ENCODE data around the gene LMNTD2. TPM values are rescaled to one million over a fixed set of nuclear protein-coding genes. Genes with fewer than 3 reads are reported as not detected.

Gene LMNTD2
- total RNA-seq, 1 donor from 2014 or later: 1.1 TPM

- Histone ChIP-seq H3K4me1 (peaks cover 6% of the 10 kb centered on the region), H3K27me3 (no peaks in the 10 kb centered on the region), H3K79me2 (ENCODE audit: low read depth) (peaks cover 28% of the 10 kb centered on the region), H3F3A (ENCODE audit: low read depth) (peaks cover 12% of the 10 kb centered on the region), H3K4me2 (peak overlapping the region; percentile 94), H3K9me3 (ENCODE audit: low read depth) (no peaks in the 10 kb centered on the region), H3K36me3 (no peaks in the 10 kb centered on the region), H3K4me3 (no peak overlapping the region), H3K9ac (no peak overlapping the region), H3K27ac (no peak overlapping the region), H2AFZ (replicated peaks) (no peak overlapping the region), H4K20me1 (ENCODE audit: low read depth) (peaks cover 19% of the 10 kb centered on the region)
- H3K27ac Mint-ChIP-seq: no peak overlapping the region
- H3K27me3 Mint-ChIP-seq (ENCODE audit: insufficient read depth, low read depth): no peaks in the 10 kb centered on the region
- H3K4me1 Mint-ChIP-seq: peaks cover 14% of the 10 kb centered on the region
- peak overlapping the region; percentile 97 for H3K4me3 Mint-ChIP-seq
- TF ChIP-seq EZH2phosphoT487 (IDR thresholded peaks at IDR 0.05) (no peak), EZH2 (IDR thresholded peaks at IDR 0.05) (no peak)
- no peak for DNase-seq (ENCODE audit: low spot score)
- peaks cover 7% of the 10 kb centered on the region for H3K36me3 Mint-ChIP-seq
- no peaks in the 10 kb centered on the region for H3K9me3 Mint-ChIP-seq
These were observed 55.6 kb downstream of the LMNTD2 start for GRCh38 chr11:504994-505344.

MicroRNAs within 50 kb of the gene (microRNA counts, 767-probe panel; counts per million panel counts)
- microRNA hsa-miR-210: 460 counts per million, percentile 90 among the panel's probes with 10 or more counts

Small RNA genes lying within 50 kb of the gene (microRNA-seq; reads per million reads assigned to microRNA genes)
- 230 reads per million, percentile 83 among the genes with 10 or more reads in this experiment for gene MIR210

Small RNA genes lying within 50 kb of the gene (small RNA-seq; reads per million reads assigned to genes)
- 7.2 reads per million, percentile 95 among the genes with 10 or more reads in this experiment for gene MIR210

Other genes starting within 250 kb of the LMNTD2 start
- 13.3 and 48.6 TPM in 2 replicates for gene IFITM1, start 246.7 kb downstream of the LMNTD2 start, total RNA-seq (ENCODE audit: low replicate concordance)
- 19.8 and 61.7 TPM in 2 replicates for gene IFITM3, start 239.9 kb downstream of the LMNTD2 start, total RNA-seq (ENCODE audit: low replicate concordance)
- gene B4GALNT4, start 191.2 kb downstream of the LMNTD2 start, total RNA-seq (ENCODE audit: low replicate concordance): 16.4 and 110 TPM in 2 replicates
- gene PKP3, start 166.5 kb downstream of the LMNTD2 start, total RNA-seq (ENCODE audit: low replicate concordance): 6.5 and 8.5 TPM in 2 replicates
- 5.4 and 8.4 TPM in 2 replicates for gene SIGIRR, start 145.7 kb downstream of the LMNTD2 start, total RNA-seq (ENCODE audit: low replicate concordance)
- gene ANO9, start 118.7 kb downstream of the LMNTD2 start, total RNA-seq (ENCODE audit: low replicate concordance): 1.3 and 4.7 TPM in 2 replicates
- gene PTDSS2, start 110.5 kb downstream of the LMNTD2 start, total RNA-seq (ENCODE audit: low replicate concordance): 24.7 and 44.2 TPM in 2 replicates
- 10.5 and 44.8 TPM in 2 replicates for gene RNH1, start 53.5 kb downstream of the LMNTD2 start, total RNA-seq (ENCODE audit: low replicate concordance)
- 21.2 and 32.3 TPM in 2 replicates for gene HRAS, start 25.2 kb downstream of the LMNTD2 start, total RNA-seq (ENCODE audit: low replicate concordance)
- gene LRRC56, start 23.2 kb downstream of the LMNTD2 start, total RNA-seq (ENCODE audit: low replicate concordance): 0.45 and 1.4 TPM in 2 replicates
- gene RASSF7, start 232 bp upstream of the LMNTD2 start, total RNA-seq (ENCODE audit: low replicate concordance): 12.8 and 48.3 TPM in 2 replicates
- gene PHRF1, start 15.7 kb upstream of the LMNTD2 start, total RNA-seq (ENCODE audit: low replicate concordance): 9.8 and 43.6 TPM in 2 replicates
- gene IRF7, start 55.2 kb upstream of the LMNTD2 start, total RNA-seq (ENCODE audit: low replicate concordance): 4.3 and 18.4 TPM in 2 replicates
- not detected in 2 replicates for gene CDHR5, start 64.2 kb upstream of the LMNTD2 start, total RNA-seq (ENCODE audit: low replicate concordance)
- gene SCT, start 66.4 kb upstream of the LMNTD2 start, total RNA-seq (ENCODE audit: low replicate concordance): not detected in 2 replicates
- gene DRD4, start 76.5 kb upstream of the LMNTD2 start, total RNA-seq (ENCODE audit: low replicate concordance): 0.97 and 6.6 TPM in 2 replicates
- 38.4 and 66.4 TPM in 2 replicates for gene DEAF1, start 134.5 kb upstream of the LMNTD2 start, total RNA-seq (ENCODE audit: low replicate concordance)
- 38.7 and 42.7 TPM in 2 replicates for gene TMEM80, start 135.1 kb upstream of the LMNTD2 start, total RNA-seq (ENCODE audit: low replicate concordance)
- gene EPS8L2, start 145.5 kb upstream of the LMNTD2 start, total RNA-seq (ENCODE audit: low replicate concordance): 3.3 and 11.0 TPM in 2 replicates
- gene TALDO1, start 186.7 kb upstream of the LMNTD2 start, total RNA-seq (ENCODE audit: low replicate concordance): 101 and 114 TPM in 2 replicates
- 24.1 and 52.9 TPM in 2 replicates for gene GATD1, start 216.7 kb upstream of the LMNTD2 start, total RNA-seq (ENCODE audit: low replicate concordance)
- 0.94 and 1.9 TPM in 2 replicates for gene CEND1, start 229.4 kb upstream of the LMNTD2 start, total RNA-seq (ENCODE audit: low replicate concordance)
- 11.0 and 38.4 TPM in 2 replicates for gene SLC25A22, start 237.5 kb upstream of the LMNTD2 start, total RNA-seq (ENCODE audit: low replicate concordance)
- 4.8 and 34.6 TPM in 2 replicates for gene PIDD1, start 244.5 kb upstream of the LMNTD2 start, total RNA-seq (ENCODE audit: low replicate concordance)
- gene RPLP2, start 249.2 kb upstream of the LMNTD2 start, total RNA-seq (ENCODE audit: low replicate concordance): 418 and 629 TPM in 2 replicates

All from neural progenitor cell (in vitro differentiated cells).